ENCODE data around the gene DBF4B. TPM values are rescaled to one million over a fixed set of nuclear protein-coding genes. Genes with fewer than 3 reads are reported as not detected.
"Not testable (repeated sequence)": the region's sequence is repeated elsewhere in the genome, so short reads cannot be mapped to it uniquely, and the experiment has no call there.

Gene DBF4B
- total and polyA plus RNA-seq, 10 of the 15 experiments (the other 5 are each of a cell fraction or from before 2014, with no cell fraction given), result 2.4 to 24.6 (median 16.9) TPM

DNA sequence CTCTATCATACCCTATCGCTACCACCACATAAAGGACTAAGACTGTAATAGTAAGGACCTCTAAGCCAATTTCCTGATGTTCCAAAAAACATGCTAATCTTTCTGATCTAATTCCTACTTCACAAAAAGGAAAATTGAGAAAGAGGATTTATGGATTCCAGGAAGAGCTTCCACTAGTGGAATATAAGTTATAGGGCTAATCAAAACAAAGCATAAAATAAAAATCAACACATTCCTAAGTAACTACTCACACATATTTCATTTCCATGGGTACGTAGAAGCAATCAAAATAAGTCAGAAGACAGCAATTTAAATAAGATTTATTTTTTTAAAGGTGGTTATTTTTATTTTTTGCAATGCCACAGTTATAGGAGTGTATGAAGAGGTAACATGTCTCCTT is 31.3 kb upstream of the DBF4B start:
- no peak overlapping the region for H3K4me2 ChIP-seq (ENCODE audit: control insufficient read depth, insufficient read depth)
- no peaks in the 10 kb centered on the region for H3K79me2 ChIP-seq (ENCODE audit: control insufficient read depth, insufficient read depth, low read length)
- in situ Hi-C loops (cut with MboI) (no loop called here), intact Hi-C loops (cut with micrococcal nuclease; ENCODE audit: unreplicated experiment) (no loop called here)
- H3K4me3 ChIP-seq, result no peak overlapping the region
- 47% methylated on average over 2 of the region's 2 CpGs for WGBS (ENCODE audit: insufficient coverage, insufficient replicate concordance, low lambda C conversion rate, missing lambda C conversion rate)
- BruUV-seq (replicated peaks), result no TSS peak
- ChIA-PET CTCF (interaction anchor here (1.8 kb wide), 1 partner anchor 143 kb away, joined by 7 read pairs; no protein-coding TSS in a partner anchor), RAD21 (ENCODE audit: unreplicated experiment) (no interaction called here), POLR2A (no interaction called here), SMC1A (ENCODE audit: uncharacterized antibody, unreplicated experiment) (no interaction called here)
- TF ChIP-seq CREM (IDR thresholded peaks at IDR 0.05; ENCODE audit: low read depth), result no peak
- TF ChIP-seq, protein P1, sequence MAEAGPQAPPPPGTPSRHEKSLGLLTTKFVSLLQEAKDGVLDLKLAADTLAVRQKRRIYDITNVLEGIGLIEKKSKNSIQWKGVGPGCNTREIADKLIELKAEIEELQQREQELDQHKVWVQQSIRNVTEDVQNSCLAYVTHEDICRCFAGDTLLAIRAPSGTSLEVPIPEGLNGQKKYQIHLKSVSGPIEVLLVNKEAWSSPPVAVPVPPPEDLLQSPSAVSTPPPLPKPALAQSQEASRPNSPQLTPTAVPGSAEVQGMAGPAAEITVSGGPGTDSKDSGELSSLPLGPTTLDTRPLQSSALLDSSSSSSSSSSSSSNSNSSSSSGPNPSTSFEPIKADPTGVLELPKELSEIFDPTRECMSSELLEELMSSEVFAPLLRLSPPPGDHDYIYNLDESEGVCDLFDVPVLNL (IDR thresholded peaks at IDR 0.05; ENCODE audit: low read depth, low read length), result no peak
- no peak for TF ChIP-seq SMARCA5 (IDR thresholded peaks at IDR 0.05)
- no peak for TF ChIP-seq ZNF207 (IDR thresholded peaks at IDR 0.05; ENCODE audit: borderline replicate concordance)
- DNase-seq (ENCODE audit: low read depth, low spot score) (no peak), ATAC-seq (no peak), FAIRE-seq (no peak)
- peaks cover 4 to 6% of the 10 kb centered on the region in 2 experiments; a peak in 3 of 4 replicates for H3K36me3 ChIP-seq (ENCODE audit: control insufficient read depth in 2 of 2, insufficient read depth in 2 of 2, low read length in 1 of 2)
- H4K20me1 ChIP-seq (ENCODE audit: control insufficient read depth, insufficient read depth), result no peaks in the 10 kb centered on the region
- no peak overlapping the region for H2AFZ ChIP-seq (ENCODE audit: control insufficient read depth, low read depth, low read length)
- H3K9me3 ChIP-seq (replicated peaks; ENCODE audit: control insufficient read depth, insufficient read depth, low read length), result no peaks in the 10 kb centered on the region
- H3K27me3 ChIP-seq (replicated peaks in 1 of 2; ENCODE audit: control insufficient read depth in 2 of 2, insufficient read depth in 2 of 2, low read length in 1 of 2), result no peaks in the 10 kb centered on the region
- H3K9ac ChIP-seq (ENCODE audit: control insufficient read depth, insufficient read depth, low read length), result no peak overlapping the region
- no peaks in the 10 kb centered on the region for H3K4me1 ChIP-seq (ENCODE audit: control insufficient read depth, insufficient read depth, low read length)
- no peak overlapping the region for H3K27ac ChIP-seq (ENCODE audit: control insufficient read depth, insufficient read depth)

DNA sequence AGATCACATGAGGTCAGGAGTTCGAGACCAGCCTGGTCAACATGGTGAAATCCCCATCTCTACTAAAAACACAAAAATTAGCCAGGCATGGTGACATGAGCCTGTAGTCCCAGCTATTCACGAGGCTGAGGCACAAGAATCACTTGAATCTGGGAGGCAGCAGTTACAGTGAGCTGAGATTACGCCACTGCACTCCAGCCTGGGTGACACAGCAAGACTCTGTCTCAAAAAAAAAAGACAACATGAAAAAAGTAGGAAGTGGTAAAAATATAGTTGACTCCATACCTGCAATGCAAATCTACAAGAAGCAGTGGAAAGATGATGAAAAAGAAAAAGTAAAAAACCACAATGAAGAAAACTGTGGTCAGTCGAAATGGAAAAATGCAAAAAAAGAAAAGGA is 25.2 kb upstream of the DBF4B start:
- CTCF ChIA-PET, result interaction anchor here (0.9 to 1.3 kb wide), 3 partner anchors 11 to 161 kb away, joined by 3 read pairs; no protein-coding TSS in a partner anchor

More for the DNA sequence above, 25.2 kb upstream of the DBF4B start:
- ATAC-seq; H3K4me2 ChIP-seq (ENCODE audit: control insufficient read depth, insufficient read depth); FAIRE-seq; POLR2A ChIA-PET; H4K20me1 ChIP-seq (ENCODE audit: control insufficient read depth, insufficient read depth); H3K27me3 ChIP-seq (replicated peaks in 1 of 2; ENCODE audit: control insufficient read depth in 2 of 2, insufficient read depth in 2 of 2, low read length in 1 of 2); H3K27ac ChIP-seq (ENCODE audit: control insufficient read depth, insufficient read depth); H3K4me1 ChIP-seq (ENCODE audit: control insufficient read depth, insufficient read depth, low read length); H3K4me3 ChIP-seq; BruUV-seq (replicated peaks); SMC1A ChIA-PET (ENCODE audit: uncharacterized antibody, unreplicated experiment); H2AFZ ChIP-seq (ENCODE audit: control insufficient read depth, low read depth, low read length); intact Hi-C loops (cut with micrococcal nuclease; ENCODE audit: unreplicated experiment); H3K9ac ChIP-seq (ENCODE audit: control insufficient read depth, insufficient read depth, low read length); H3K79me2 ChIP-seq (ENCODE audit: control insufficient read depth, insufficient read depth, low read length); H3K9me3 ChIP-seq (replicated peaks; ENCODE audit: control insufficient read depth, insufficient read depth, low read length); in situ Hi-C loops (cut with MboI); RAD21 ChIA-PET (ENCODE audit: unreplicated experiment); DNase-seq (ENCODE audit: low read depth, low spot score): not testable (repeated sequence)
- H3K36me3 ChIP-seq (ENCODE audit: control insufficient read depth in 2 of 2, insufficient read depth in 2 of 2, low read length in 1 of 2), result peaks cover 6 to 17% of the 10 kb centered on the region in 2 experiments
- WGBS (ENCODE audit: insufficient coverage, insufficient replicate concordance, low lambda C conversion rate, missing lambda C conversion rate), result 56% methylated on average over 4 of the region's 4 CpGs

Data from GM12878 (cell line).